Measurements from ENCODE around the gene TEX51.

TEX51 gene

DNA sequence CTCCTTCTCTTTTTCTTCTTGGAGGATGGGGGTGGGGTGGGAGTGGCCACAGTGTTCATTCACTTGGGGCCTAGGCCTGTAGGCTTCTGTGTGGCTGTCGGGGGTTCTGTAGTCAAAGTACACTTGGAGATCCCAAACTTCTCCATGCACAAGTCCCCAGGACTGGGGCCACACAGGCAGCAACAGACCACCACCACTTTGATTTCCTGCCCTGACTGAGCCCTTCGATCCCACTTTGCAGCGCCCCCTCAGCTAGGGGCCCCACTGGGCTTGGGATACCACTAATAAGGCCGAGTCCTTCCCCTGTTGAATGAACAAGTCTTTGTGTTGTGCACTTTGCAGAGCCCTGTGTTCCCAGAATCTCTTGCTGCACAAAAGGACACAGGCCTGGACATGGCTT is 5.5 kb upstream of the TEX51 start:
- TF ChIP-seq, protein P1, sequence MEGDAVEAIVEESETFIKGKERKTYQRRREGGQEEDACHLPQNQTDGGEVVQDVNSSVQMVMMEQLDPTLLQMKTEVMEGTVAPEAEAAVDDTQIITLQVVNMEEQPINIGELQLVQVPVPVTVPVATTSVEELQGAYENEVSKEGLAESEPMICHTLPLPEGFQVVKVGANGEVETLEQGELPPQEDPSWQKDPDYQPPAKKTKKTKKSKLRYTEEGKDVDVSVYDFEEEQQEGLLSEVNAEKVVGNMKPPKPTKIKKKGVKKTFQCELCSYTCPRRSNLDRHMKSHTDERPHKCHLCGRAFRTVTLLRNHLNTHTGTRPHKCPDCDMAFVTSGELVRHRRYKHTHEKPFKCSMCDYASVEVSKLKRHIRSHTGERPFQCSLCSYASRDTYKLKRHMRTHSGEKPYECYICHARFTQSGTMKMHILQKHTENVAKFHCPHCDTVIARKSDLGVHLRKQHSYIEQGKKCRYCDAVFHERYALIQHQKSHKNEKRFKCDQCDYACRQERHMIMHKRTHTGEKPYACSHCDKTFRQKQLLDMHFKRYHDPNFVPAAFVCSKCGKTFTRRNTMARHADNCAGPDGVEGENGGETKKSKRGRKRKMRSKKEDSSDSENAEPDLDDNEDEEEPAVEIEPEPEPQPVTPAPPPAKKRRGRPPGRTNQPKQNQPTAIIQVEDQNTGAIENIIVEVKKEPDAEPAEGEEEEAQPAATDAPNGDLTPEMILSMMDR (conservative IDR thresholded peaks at IDR 0.05), result no peak
- H3K27ac ChIP-seq, result no peak overlapping the region

DNA sequence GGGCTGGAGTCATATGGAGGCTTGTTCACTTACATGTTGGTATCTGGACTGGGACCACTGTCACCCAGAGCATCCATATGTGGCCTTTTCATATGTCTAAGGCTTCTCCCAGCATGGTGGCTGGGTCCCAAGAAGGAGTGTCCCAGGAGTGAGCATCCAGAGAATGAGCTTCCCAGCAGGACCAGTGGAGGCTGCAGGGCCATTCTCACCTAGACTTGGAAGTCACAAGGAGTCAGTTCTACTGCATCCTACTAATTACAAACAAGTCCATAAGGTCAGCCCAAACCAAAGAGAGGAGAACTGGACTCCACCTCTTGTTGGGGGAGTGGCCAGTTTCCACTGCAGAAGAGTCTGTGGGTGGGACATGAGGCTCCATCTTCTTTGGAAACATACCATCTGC is 5.1 kb upstream of the TEX51 start:
- no peak overlapping the region for H3K27ac ChIP-seq
- TF ChIP-seq, protein P1 (conservative IDR thresholded peaks at IDR 0.05), result no peak

DNA sequence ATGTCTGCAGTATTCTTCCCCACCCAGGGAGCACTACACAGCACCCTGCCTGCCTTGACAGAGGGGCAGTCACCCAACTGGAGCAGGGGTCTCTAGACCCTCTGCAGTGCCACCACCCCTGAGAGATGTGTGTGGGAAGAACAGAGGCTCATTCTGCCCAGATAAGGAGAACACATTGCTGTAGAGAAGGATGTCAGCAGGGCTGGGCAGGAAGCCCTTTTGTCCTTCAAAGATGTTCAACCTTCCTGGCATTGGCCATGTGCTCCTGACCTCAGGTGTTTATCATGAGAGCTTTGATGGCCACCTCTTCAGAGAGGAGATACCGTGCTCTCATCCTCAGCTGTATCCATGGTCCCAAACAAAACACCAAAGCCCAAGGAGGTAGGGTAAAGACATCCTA is 4.6 kb upstream of the TEX51 start:
- TF ChIP-seq, protein P1 (conservative IDR thresholded peaks at IDR 0.05), result no peak
- no peak overlapping the region for H3K27ac ChIP-seq

DNA sequence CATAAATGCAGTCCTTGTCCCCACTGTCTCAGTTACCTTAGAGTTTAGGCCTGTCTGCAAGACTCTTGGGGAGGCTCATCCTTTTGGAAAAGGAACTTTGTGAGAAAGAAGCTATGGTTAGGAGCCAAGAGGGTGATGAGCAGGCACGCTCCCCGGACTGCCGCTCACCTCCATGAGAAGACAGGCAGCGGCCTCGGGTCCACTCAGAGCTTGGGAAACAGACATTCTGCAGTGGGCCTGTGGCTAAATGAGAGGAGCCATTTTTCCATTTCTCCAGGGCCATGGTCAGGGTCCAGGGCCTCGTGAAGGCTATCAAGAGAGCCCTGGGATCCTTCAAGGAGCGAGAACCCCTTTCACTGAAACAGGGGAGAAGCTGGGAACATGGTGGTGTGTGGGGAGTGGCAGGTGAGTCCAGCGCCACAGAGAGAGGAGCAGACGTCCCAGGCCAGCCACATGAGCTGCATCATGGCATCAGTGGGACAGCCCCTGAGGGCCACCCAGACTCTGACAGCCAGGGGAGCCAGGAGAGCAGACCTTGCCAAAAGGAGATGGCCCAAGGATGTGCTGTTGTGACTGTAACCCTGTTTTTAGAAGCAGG is 4.0 kb upstream of the TEX51 start:
- H3K27ac ChIP-seq, result no peak overlapping the region
- TF ChIP-seq, protein P1 (conservative IDR thresholded peaks at IDR 0.05), result no peak

DNA sequence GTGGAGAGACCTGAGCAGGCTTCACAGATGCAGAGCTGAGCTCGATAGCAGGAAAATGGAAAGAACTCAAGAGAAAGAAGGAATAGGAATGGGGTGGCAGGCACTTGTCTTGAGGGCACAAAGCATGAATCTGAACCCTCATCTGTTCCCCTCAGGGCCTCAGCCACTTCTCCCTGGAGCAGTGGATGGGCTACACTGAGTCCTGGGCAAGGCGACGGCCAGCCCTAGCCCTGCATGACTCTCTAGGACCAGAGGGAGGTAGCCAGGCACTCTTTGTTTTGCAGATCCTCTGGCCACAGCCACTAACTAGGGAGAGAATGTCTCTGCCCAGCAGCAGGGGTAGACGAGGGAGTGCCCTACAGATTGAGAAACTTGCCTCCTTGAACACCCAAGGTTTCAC is 3.4 kb upstream of the TEX51 start:
- TF ChIP-seq, protein P1 (conservative IDR thresholded peaks at IDR 0.05), result no peak
- no peak overlapping the region for H3K27ac ChIP-seq

DNA sequence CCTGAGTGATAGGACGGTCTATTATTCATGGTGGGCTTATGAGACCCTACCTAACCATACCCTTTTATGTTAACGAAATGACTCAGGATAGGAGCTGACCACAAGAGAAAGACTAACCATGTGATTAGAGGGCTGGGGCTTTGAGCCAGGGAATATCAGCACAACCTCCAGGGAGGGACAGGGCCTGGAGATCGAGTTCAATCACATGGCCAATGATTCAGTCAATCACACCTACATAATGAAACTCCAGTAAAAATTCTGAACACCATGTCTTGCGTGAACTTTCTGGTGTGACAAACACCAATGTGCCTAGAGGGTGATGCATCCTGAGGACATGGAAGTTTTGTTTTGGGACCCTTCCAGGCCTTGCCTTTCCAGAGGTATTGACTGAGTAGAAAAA is 2.2 kb upstream of the TEX51 start:
- H3K27ac ChIP-seq, result no peak overlapping the region
- TF ChIP-seq, protein P1 (conservative IDR thresholded peaks at IDR 0.05), result no peak

DNA sequence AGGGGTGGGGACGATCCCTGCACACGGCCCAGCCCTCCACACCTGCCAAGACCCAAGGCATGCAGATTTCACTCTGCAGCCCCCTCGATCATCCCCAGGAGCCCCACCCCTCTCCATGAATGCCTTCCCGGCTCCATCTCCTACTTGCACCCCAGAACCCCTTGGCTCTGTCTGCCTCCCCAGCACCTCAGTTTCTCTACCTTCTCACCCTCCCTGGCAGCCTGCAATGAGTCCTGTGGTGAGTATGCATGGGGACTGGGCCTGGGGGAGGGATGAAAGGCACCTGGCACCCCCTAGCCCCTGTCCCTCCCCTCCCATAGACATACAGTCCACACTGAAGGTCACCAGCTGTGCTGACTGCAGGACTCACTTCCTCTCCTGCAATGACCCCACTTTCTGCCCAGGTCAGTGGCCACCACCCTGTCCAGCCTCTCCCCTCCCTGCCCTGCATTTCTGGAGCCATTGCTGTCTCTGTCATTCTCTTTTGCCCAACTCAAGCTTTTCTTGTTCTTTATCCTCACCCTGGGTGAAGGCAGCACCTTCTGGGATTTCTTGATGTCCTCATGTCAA is 1.0 kb downstream of the TEX51 start:
- TF ChIP-seq, protein P1 (conservative IDR thresholded peaks at IDR 0.05), result no peak
- no peak overlapping the region for H3K27ac ChIP-seq
